IMR-90 (cell line): ENCODE results near the gene TBC1D30. TPM values are rescaled to one million over a fixed set of nuclear protein-coding genes. Genes with fewer than 3 reads are reported as not detected.

ENCODE experiments used
- ATAC-seq: fragments of 200-7000 bp; cut with Tn5 transposase; 2 replicates; pipeline ENCODE4 v1.9.1; 2020; ENCODE audit warnings: low read depth, mild to moderate bottlenecking, moderate library complexity
- BruUV-seq: library from RNA; stranded (reverse); fragments of 400-500 nt; replicated peaks from 2 replicates; lab custom pipeline; 2021; lab: Mats Ljungman, UMichigan
- CTCF ChIA-PET: fragments of 300-600 bp; formaldehyde crosslinking; extraction: SDS; loops from one replicate; lab custom pipeline; 2021; ENCODE audit warnings: antibody characterized with exemption; lab: Yijun Ruan, JAX
- POLR2A ChIA-PET: fragments of 300-600 bp; sonication (Branson Sonifier 250); formaldehyde crosslinking; loops from one replicate; lab custom pipeline; 2022; ENCODE audit warnings: antibody characterized with exemption; ENCODE audit not compliant: unreplicated experiment; lab: Charles Lee
- DNase-seq: peaks from one replicate; pipeline ENCODE4 v3.0.0; 2013
- H2AFZ ChIP-seq: replicated peaks from 2 replicates; pipeline ENCODE3; 2013; ENCODE audit warnings: low read length, mild to moderate bottlenecking; ENCODE audit not compliant: poor library complexity
- H2AK5ac ChIP-seq: 2 replicates; pipeline ENCODE4 v1.6.1; 2013; ENCODE audit warnings: low read depth, low read length, inconsistent platforms
- H2AK9ac ChIP-seq: replicated peaks from 2 replicates; pipeline ENCODE3; 2013; ENCODE audit warnings: mild to moderate bottlenecking, low read depth, low read length, moderate library complexity; ENCODE audit not compliant: poor library complexity
- H2BK120ac ChIP-seq: 2 replicates; pipeline ENCODE4 v1.6.1; 2013; ENCODE audit warnings: low read depth, low read length, inconsistent platforms
- H2BK15ac ChIP-seq: 3 replicates; pipeline ENCODE4 v1.6.1; 2013; ENCODE audit warnings: low read depth, low read length, inconsistent platforms
- H2BK20ac ChIP-seq: 2 replicates; pipeline ENCODE4 v1.6.1; 2013; ENCODE audit warnings: low read depth, mild to moderate bottlenecking, inconsistent platforms, low read length, moderate library complexity
- H2BK5ac ChIP-seq: 2 replicates; pipeline ENCODE4 v1.6.1; 2013; ENCODE audit warnings: mild to moderate bottlenecking, low read depth, low read length, inconsistent platforms; ENCODE audit not compliant: poor library complexity, severe bottlenecking
- H3K14ac ChIP-seq: replicated peaks from 2 replicates; pipeline ENCODE4 v1.6.1; 2013; ENCODE audit warnings: low read depth, low read length, inconsistent platforms
- H3K18ac ChIP-seq: 2 replicates; pipeline ENCODE4 v1.6.1; 2013; ENCODE audit warnings: low read depth, low read length, control low read depth
- H3K23ac ChIP-seq: 2 replicates; pipeline ENCODE4 v1.6.1; 2013; ENCODE audit warnings: low read depth, low read length, inconsistent platforms
- H3K27ac ChIP-seq: 2 replicates; pipeline ENCODE4 v1.5.1; 2013; ENCODE audit warnings: mild to moderate bottlenecking, control low read depth, low read length; ENCODE audit not compliant: insufficient read depth
- H3K27me3 ChIP-seq: 2 replicates; pipeline ENCODE4 v1.6.1; 2013; ENCODE audit warnings: low read length; ENCODE audit not compliant: control insufficient read depth, insufficient read depth
- H3K36me3 ChIP-seq: 2 replicates; pipeline ENCODE4 v1.6.1; 2013; ENCODE audit warnings: low read length, mixed read lengths; ENCODE audit not compliant: control insufficient read depth, insufficient read depth
- H3K4ac ChIP-seq: 2 replicates; pipeline ENCODE4 v1.6.1; 2013; ENCODE audit warnings: low read depth, low read length, inconsistent platforms
- H3K4me1 ChIP-seq: 2 replicates; pipeline ENCODE4 v1.6.1; 2013; ENCODE audit warnings: low read length, mixed read lengths; ENCODE audit not compliant: control insufficient read depth, insufficient read depth
- H3K4me2 ChIP-seq: 2 replicates; pipeline ENCODE4 v1.6.1; 2013; ENCODE audit warnings: low read depth, mild to moderate bottlenecking, control low read depth, low read length, moderate library complexity
- H3K4me3 ChIP-seq: 2 replicates; pipeline ENCODE4 v1.5.1; 2013; ENCODE audit warnings: low read depth, mild to moderate bottlenecking, control low read depth, low read length, moderate library complexity; ENCODE audit not compliant: insufficient read depth
- H3K56ac ChIP-seq: 2 replicates; pipeline ENCODE4 v1.6.1; 2013; ENCODE audit warnings: low read length, inconsistent platforms; ENCODE audit not compliant: insufficient read depth; ENCODE audit errors: extremely low read depth
- H3K79me1 ChIP-seq, 2 experiments: 2 replicates each; pipeline ENCODE4 v1.6.1; 2013; ENCODE audit warnings: low read length in 2 of 2, inconsistent platforms in 1 of 2, low read depth in 1 of 2
- H3K9ac ChIP-seq: 2 replicates; pipeline ENCODE4 v1.6.1; 2013; ENCODE audit warnings: low read depth, low read length, control low read depth
- H3K9me1 ChIP-seq: 2 replicates; pipeline ENCODE4 v1.6.1; 2013; ENCODE audit warnings: low read length, inconsistent platforms; ENCODE audit not compliant: insufficient read depth
- H3K9me3 ChIP-seq: 2 replicates; pipeline ENCODE4 v1.6.1; 2013; ENCODE audit warnings: low read length; ENCODE audit not compliant: control insufficient read depth, insufficient read depth
- H4K20me1 ChIP-seq: 2 replicates; pipeline ENCODE4 v1.6.1; 2013; ENCODE audit warnings: low read length, inconsistent platforms; ENCODE audit not compliant: insufficient read depth
- H4K5ac ChIP-seq: 2 replicates; pipeline ENCODE4 v1.6.1; 2013; ENCODE audit warnings: mild to moderate bottlenecking, low read depth, low read length, control low read depth
- H4K8ac ChIP-seq, 2 experiments: 2 replicates each; pipeline ENCODE4 v1.6.1; 2013; ENCODE audit warnings: low read depth in 2 of 2, low read length in 2 of 2, control low read depth in 1 of 2, inconsistent platforms in 1 of 2
- H4K91ac ChIP-seq: 2 replicates; pipeline ENCODE4 v1.6.1; 2013; ENCODE audit warnings: low read depth, low read length, inconsistent platforms; ENCODE audit not compliant: insufficient read depth
- BHLHE40 ChIP-seq: fragments of 150-350 bp; IDR thresholded peaks from 2 replicates; pipeline ENCODE4 v1.6.1; 2016; ENCODE audit warnings: mild to moderate bottlenecking, low read depth, low read length
- CEBPB ChIP-seq: IDR thresholded peaks from 2 replicates; pipeline ENCODE4 v1.6.1; 2012; ENCODE audit warnings: low read depth, low read length, improper control_type of control experiment
- CHD1 ChIP-seq: IDR thresholded peaks from 2 replicates; pipeline ENCODE4 v1.6.1; 2012; ENCODE audit warnings: low read depth, low read length, improper control_type of control experiment
- ELK1 ChIP-seq: fragments of 150-350 bp; IDR thresholded peaks from 2 replicates; pipeline ENCODE4 v1.6.1; 2016; ENCODE audit warnings: low read depth, mild to moderate bottlenecking, low read length, moderate library complexity, borderline replicate concordance
- FOS ChIP-seq: fragments of 150-350 bp; IDR thresholded peaks from 2 replicates; pipeline ENCODE4 v1.6.1; 2016; ENCODE audit warnings: low read depth, low read length
- MAFK ChIP-seq: IDR thresholded peaks from 2 replicates; pipeline ENCODE4 v1.6.1; 2012; ENCODE audit warnings: low read depth, low read length, improper control_type of control experiment
- NFE2L2 ChIP-seq: fragments of 150-350 bp; IDR thresholded peaks from 2 replicates; pipeline ENCODE4 v1.6.1; 2016; ENCODE audit warnings: low read depth, mild to moderate bottlenecking, low read length
- RAD21 ChIP-seq: IDR thresholded peaks from 2 replicates; pipeline ENCODE4 v1.6.1; 2012; ENCODE audit warnings: low read length, improper control_type of control experiment
- SMC3 ChIP-seq: fragments of 150-350 bp; IDR thresholded peaks from 2 replicates; pipeline ENCODE4 v1.6.1; 2016; ENCODE audit warnings: low read depth, mild to moderate bottlenecking, antibody characterized with exemption, low read length, moderate library complexity
- USF2 ChIP-seq: fragments of 150-350 bp; IDR thresholded peaks from 2 replicates; pipeline ENCODE4 v1.6.1; 2017; ENCODE audit warnings: mild to moderate bottlenecking, antibody characterized with exemption, low read length, low read depth
- WGBS, 2 experiments: methylation state at CpG; one replicate each; pipeline versions ENCODE4 v1.1.5 to v1.1.7; 2013; ENCODE audit warnings: missing lambda C conversion rate in 2 of 2; ENCODE audit not compliant: insufficient read length in 1 of 2; ENCODE audit errors: extremely low coverage in 2 of 2; 5-methylcytosine and 5-hydroxymethylcytosine counted together
- dilution Hi-C: fragments of 300-500 bp; cut with HindIII; formaldehyde crosslinking; loops from one replicate; pipeline ENCODE4 v1.14.3; 2018; ENCODE audit warnings: low sequenced_read_pairs; ENCODE audit not compliant: unreplicated experiment
- in situ Hi-C: fragments of 300-500 bp; cut with MboI; formaldehyde crosslinking; loops from 3 replicates; pipeline ENCODE4 v1.14.3; 2019; ENCODE audit warnings: low sequenced_read_pairs, inconsistent platforms, mixed read lengths
- intact Hi-C: fragments of 100-400 bp; cut with micrococcal nuclease; formaldehyde crosslinking; loops from 2 replicates; pipeline ENCODE4 v1.10.0; 2022
- polyA plus RNA-seq, 3 experiments: library from polyadenylated mRNA; depleted of rRNA; stranded (reverse); fragments of >200 nt; gene quantifications; 2 replicates each; pipeline ENCODE4 v1.2.3, GENCODE V29; 2012; ENCODE audit warnings: low replicate concordance in 1 of 3
- total RNA-seq: library from RNA; depleted of rRNA; stranded (reverse); fragments of >200 nt; gene quantifications from 2 replicates; pipeline ENCODE4 v1.2.3, GENCODE V29; 2012
- TF ChIP-seq, protein P1 (sequence below): conservative IDR thresholded peaks from 2 replicates; pipeline ENCODE4 v1.5.1; 2012; ENCODE audit warnings: mild to moderate bottlenecking, low read depth, low read length, improper control_type of control experiment

The TBC1D30 gene
- total and polyA plus RNA-seq, 2 of the 4 experiments (the other 2 are of a cell fraction), result 0.18 to 0.24 TPM

GRCh38 chr12:64884728-64885127 is 60.3 kb downstream of the TBC1D30 start:
- in situ Hi-C loops, result loop anchor here (25.0 kb wide), 3 partner anchors 353 to 1128 kb away; no protein-coding TSS in a partner anchor
- no TSS peak for BruUV-seq
- no peak overlapping the region for H3K4me2 ChIP-seq

More at GRCh38 chr12:64884728-64885127, 60.3 kb downstream of the TBC1D30 start:
- intact Hi-C loops (no loop called here), dilution Hi-C loops (no loop called here)
- no peak overlapping the region for H3K23ac ChIP-seq
- H3K27ac ChIP-seq, result no peak overlapping the region
- H3K4ac ChIP-seq, result no peak overlapping the region
- no peak for TF ChIP-seq MAFK
- TF ChIP-seq NFE2L2, result no peak
- no peak for TF ChIP-seq CHD1
- TF ChIP-seq FOS, result no peak
- no peak for TF ChIP-seq ELK1
- TF ChIP-seq BHLHE40, result no peak
- TF ChIP-seq, protein P1, sequence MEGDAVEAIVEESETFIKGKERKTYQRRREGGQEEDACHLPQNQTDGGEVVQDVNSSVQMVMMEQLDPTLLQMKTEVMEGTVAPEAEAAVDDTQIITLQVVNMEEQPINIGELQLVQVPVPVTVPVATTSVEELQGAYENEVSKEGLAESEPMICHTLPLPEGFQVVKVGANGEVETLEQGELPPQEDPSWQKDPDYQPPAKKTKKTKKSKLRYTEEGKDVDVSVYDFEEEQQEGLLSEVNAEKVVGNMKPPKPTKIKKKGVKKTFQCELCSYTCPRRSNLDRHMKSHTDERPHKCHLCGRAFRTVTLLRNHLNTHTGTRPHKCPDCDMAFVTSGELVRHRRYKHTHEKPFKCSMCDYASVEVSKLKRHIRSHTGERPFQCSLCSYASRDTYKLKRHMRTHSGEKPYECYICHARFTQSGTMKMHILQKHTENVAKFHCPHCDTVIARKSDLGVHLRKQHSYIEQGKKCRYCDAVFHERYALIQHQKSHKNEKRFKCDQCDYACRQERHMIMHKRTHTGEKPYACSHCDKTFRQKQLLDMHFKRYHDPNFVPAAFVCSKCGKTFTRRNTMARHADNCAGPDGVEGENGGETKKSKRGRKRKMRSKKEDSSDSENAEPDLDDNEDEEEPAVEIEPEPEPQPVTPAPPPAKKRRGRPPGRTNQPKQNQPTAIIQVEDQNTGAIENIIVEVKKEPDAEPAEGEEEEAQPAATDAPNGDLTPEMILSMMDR, result no peak
- TF ChIP-seq USF2, result no peak
- TF ChIP-seq CEBPB, result no peak
- TF ChIP-seq RAD21, result no peak
- TF ChIP-seq SMC3, result no peak
- no peaks in the 10 kb centered on the region for H4K20me1 ChIP-seq
- H4K91ac ChIP-seq, result no peak overlapping the region
- peaks cover 16% of the 10 kb centered on the region for H3K27me3 ChIP-seq
- no peak overlapping the region for H2BK120ac ChIP-seq
- H3K9me3 ChIP-seq, result no peaks in the 10 kb centered on the region
- H3K9ac ChIP-seq, result no peak overlapping the region
- H2BK20ac ChIP-seq, result no peak overlapping the region
- no peaks in the 10 kb centered on the region for H3K9me1 ChIP-seq
- no peak overlapping the region for H3K14ac ChIP-seq
- H3K56ac ChIP-seq, result no peak overlapping the region
- H3K4me3 ChIP-seq, result no peak overlapping the region
- no peak overlapping the region for H2AK5ac ChIP-seq
- ChIA-PET CTCF (interaction anchor here (0.6 kb wide), 1 partner anchor 418 kb away, joined by 4 read pairs; no protein-coding TSS in a partner anchor), POLR2A (no interaction called here)
- H3K18ac ChIP-seq, result no peak overlapping the region
- H4K8ac ChIP-seq, result no peak overlapping the region
- no peak overlapping the region for H2BK5ac ChIP-seq
- no peak overlapping the region for H2AFZ ChIP-seq
- H2BK15ac ChIP-seq, result no peak overlapping the region
- H4K5ac ChIP-seq, result no peak overlapping the region
- DNase-seq (no peak), ATAC-seq (no peak)
- H3K79me1 ChIP-seq, result no peaks in the 10 kb centered on the region
- no peak overlapping the region for H2AK9ac ChIP-seq
- no peaks in the 10 kb centered on the region for H3K4me1 ChIP-seq
- H3K36me3 ChIP-seq, result no peaks in the 10 kb centered on the region
- WGBS, 2 experiments, result 60% methylated on average over 1 of the region's 3 CpGs; no CpG with 5 or more reads in 1 of the 2 experiments
